Activated CD4-positive, alpha-beta memory T cell treated with anti-CD3 and anti-CD28 coated beads, Interleukin-2, amount 10 ng/mL, durations not matched to agents 7 days and 5 days (primary cell): Measurements from ENCODE around the gene GALNT2. TPM values are rescaled to one million over a fixed set of nuclear protein-coding genes. Genes with fewer than 3 reads are reported as not detected.

ENCODE experiments used
- CTCF ChIA-PET: fragments of 350-600 bp; sonication (Branson Sonifier 250); formaldehyde crosslinking; loops from one replicate; lab custom pipeline; 2021; ENCODE audit warnings: antibody characterized with exemption, inconsistent platforms; lab: Charles Lee
- POLR2A ChIA-PET: fragments of 350-600 bp; sonication (Branson Sonifier 250); formaldehyde crosslinking; loops from one replicate; lab custom pipeline; 2021; ENCODE audit warnings: antibody characterized with exemption; lab: Charles Lee
- DNase-seq: peaks from one replicate; pipeline ENCODE4 v3.0.0-alpha.2; 2020
- H3K27ac Mint-ChIP-seq: one replicate; pipeline ENCODE4 v1.8.0; 2021; ENCODE audit warnings: mild to moderate bottlenecking, mixed read lengths
- H3K27me3 Mint-ChIP-seq: one replicate; pipeline ENCODE4 v1.8.0; 2021; ENCODE audit warnings: mixed read lengths
- H3K36me3 Mint-ChIP-seq: one replicate; pipeline ENCODE4 v1.8.0; 2021; ENCODE audit warnings: low read depth, mixed read lengths
- H3K4me1 Mint-ChIP-seq: one replicate; pipeline ENCODE4 v1.8.0; 2021; ENCODE audit warnings: mixed read lengths
- H3K4me3 Mint-ChIP-seq: one replicate; pipeline ENCODE4 v1.8.0; 2021; ENCODE audit warnings: mild to moderate bottlenecking, mixed read lengths
- H3K9me3 Mint-ChIP-seq: one replicate; pipeline ENCODE4 v1.8.0; 2021; ENCODE audit warnings: mixed read lengths
- total RNA-seq, 2 experiments: library from RNA; stranded (reverse); gene quantifications; one replicate each; pipeline ENCODE4 v1.2.3, GENCODE V29; 2021

The GALNT2 gene
- total RNA-seq, 2 experiments from 2014 or later: 18.7 to 19.1 TPM

DNA sequence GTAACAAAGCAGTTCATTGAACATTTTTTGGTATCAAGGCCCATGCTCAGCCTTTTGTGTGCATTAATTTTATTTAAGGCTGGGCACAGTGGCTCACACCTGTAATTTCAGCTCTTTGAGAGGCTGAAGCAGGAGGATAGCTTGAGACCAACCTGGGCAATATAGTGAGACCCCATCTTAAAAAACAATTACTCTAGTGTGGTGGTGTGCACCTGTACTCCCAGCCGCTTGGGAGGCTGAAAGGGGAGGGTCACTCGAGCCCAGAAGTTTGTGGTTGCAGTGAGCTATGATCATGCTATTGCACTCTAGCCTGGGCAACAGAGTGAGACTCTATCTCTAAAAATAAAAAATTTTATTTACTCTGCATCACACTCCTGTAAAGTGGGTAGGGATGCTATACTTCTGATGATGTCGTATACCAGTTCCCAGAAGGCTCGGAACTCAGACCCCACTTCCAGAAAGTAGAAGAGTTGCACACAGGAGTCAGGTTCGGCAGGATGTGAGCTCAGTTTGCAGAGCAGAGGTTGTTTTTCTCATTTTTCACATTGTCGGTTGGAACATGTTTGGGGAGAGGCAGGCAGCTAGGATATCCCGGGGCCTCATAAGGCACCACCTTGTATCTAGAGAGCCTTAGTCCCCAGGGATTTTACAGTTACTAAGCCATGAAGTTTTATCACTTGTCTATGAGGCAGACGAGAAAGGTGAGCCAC is 144.6 kb downstream of the GALNT2 start:
- no peaks in the 10 kb centered on the region for H3K27me3 Mint-ChIP-seq
- H3K36me3 Mint-ChIP-seq: peaks cover 4% of the 10 kb centered on the region
- POLR2A ChIA-PET: no interaction called here
- no peak overlapping the region for H3K4me3 Mint-ChIP-seq
- CTCF ChIA-PET: no interaction called here
- no peaks in the 10 kb centered on the region for H3K9me3 Mint-ChIP-seq
- no peak for DNase-seq
- peak overlapping the region; percentile 77 for H3K27ac Mint-ChIP-seq
- peaks cover 63% of the 10 kb centered on the region for H3K4me1 Mint-ChIP-seq

DNA sequence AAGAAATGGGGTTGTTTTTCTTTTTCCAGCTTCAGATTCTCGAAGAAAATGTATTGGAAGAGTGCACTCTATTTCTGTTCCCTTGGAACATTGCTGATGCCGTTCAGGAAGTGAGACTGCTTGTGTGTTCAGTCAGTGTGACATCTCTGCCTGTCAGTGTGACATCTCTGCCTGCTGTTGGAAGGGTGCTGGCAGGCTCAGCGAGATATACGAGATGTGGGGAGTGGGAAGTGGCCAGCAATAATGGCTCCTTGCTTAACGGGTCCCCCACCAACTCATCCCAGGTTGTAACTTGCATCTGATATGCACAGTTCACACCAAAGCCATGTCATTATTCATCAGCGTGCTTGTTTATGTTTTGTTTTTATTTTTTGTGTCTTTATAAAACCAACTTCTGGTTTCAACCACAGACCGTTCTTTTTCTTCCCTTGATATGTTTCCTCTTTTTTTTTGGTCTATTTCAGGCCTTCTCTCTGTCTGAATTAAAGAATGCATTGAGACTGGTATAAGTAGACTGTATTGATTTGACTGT is 145.4 kb downstream of the GALNT2 start:
- peaks cover 4% of the 10 kb centered on the region for H3K36me3 Mint-ChIP-seq
- ChIA-PET POLR2A (no interaction called here), CTCF (no interaction called here)
- no peaks in the 10 kb centered on the region for H3K27me3 Mint-ChIP-seq
- peaks cover 63% of the 10 kb centered on the region for H3K4me1 Mint-ChIP-seq
- peak; percentile 20 for DNase-seq
- H3K4me3 Mint-ChIP-seq: peak overlapping the region; percentile 64
- H3K9me3 Mint-ChIP-seq: no peaks in the 10 kb centered on the region
- peak overlapping the region; percentile 77 for H3K27ac Mint-ChIP-seq

DNA sequence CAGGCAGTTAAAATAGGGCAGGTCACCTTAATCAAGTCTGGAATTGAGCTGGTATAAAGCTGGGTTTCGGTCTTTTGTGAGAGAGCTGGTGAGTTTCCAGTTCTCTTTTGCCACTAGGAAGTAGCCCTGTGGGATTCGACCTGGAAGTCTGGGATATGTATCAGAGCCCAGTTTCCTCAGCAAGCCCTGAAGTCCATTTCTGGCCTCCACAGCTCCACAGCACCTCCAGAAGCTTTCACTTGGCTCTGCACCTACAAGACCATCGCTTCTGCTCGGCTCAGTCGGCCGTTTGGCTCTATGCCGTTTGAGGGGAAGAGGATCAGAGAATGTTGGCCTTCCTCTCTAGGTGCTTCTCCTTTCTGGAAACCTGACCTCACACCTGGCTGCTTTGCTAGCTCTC is 148.0 kb downstream of the GALNT2 start:
- Mint-ChIP-seq H3K27ac (no peak overlapping the region), H3K36me3 (peaks cover 4% of the 10 kb centered on the region), H3K4me3 (no peak overlapping the region), H3K4me1 (peaks cover 42% of the 10 kb centered on the region), H3K27me3 (no peaks in the 10 kb centered on the region), H3K9me3 (no peaks in the 10 kb centered on the region)
- ChIA-PET POLR2A (no interaction called here), CTCF (no interaction called here)
- no peak for DNase-seq

DNA sequence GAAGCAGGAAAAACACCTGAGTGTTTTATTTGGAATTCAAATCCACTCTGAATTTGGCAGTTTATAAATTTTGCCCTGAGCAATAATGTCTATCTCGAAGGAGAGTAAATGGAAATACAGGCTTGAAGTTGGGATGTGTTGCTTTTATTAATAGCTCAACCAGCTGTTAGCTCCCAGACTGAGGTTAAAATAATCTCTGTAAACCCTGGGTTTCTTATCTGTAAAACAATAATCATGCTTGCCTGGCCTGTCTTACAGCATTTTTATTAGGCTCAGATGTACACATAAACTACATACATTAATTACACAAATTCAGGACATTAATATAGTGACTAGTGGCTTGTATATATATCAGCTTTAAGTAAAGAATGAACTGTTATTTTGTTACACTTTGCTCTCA is 148.5 kb downstream of the GALNT2 start:
- Mint-ChIP-seq H3K9me3 (no peaks in the 10 kb centered on the region), H3K4me1 (peaks cover 37% of the 10 kb centered on the region), H3K27me3 (no peaks in the 10 kb centered on the region), H3K4me3 (no peak overlapping the region), H3K36me3 (peaks cover 4% of the 10 kb centered on the region), H3K27ac (no peak overlapping the region)
- POLR2A ChIA-PET: no interaction called here
- CTCF ChIA-PET: no interaction called here
- DNase-seq: no peak

DNA sequence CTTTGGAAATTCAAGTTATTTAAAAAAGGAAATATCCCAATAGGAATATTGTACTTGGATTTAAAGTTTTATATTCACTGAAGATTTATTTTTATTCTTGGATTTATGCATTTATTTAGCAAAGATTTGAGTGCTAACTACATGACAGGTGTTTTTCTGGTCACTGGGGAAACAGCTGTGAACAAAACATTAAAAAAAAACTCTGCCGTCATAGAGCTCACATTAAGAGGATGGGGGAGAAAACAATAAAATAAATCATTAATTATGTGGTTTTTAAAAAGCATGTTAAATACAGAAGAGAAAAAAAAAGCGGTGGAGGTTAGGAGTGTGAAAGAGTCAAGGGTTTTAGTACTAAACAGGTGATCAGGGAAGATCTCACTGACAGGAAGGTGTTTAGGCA is 149.9 kb downstream of the GALNT2 start:
- DNase-seq: no peak
- Mint-ChIP-seq H3K36me3 (peaks cover 4% of the 10 kb centered on the region), H3K4me1 (peaks cover 25% of the 10 kb centered on the region), H3K27ac (no peak overlapping the region), H3K27me3 (no peaks in the 10 kb centered on the region), H3K4me3 (no peak overlapping the region), H3K9me3 (no peaks in the 10 kb centered on the region)
- CTCF ChIA-PET: interaction anchor here (0.7 kb wide), 1 partner anchor 9 kb away, joined by 3 read pairs; no protein-coding TSS in a partner anchor
- POLR2A ChIA-PET: no interaction called here

DNA sequence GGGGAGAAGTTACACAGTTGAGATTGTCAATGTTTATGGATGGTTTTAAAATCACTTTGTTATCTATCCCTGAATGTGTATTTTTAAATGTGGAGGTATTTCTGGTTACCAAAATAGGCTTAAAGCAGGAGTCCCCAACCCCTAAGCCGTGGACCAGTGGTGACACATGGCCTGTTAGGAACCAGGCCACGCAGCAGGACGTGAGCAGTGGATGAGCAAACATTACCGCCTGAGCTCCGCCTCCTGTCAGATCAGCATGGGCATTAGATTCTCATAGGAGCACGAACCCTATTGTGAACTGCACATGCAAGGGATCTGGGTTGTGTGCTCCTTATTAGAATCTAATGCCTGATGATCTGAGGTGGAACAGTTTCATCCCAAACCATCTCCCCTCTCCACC is 151.6 kb downstream of the GALNT2 start:
- CTCF ChIA-PET: no interaction called here

DNA sequence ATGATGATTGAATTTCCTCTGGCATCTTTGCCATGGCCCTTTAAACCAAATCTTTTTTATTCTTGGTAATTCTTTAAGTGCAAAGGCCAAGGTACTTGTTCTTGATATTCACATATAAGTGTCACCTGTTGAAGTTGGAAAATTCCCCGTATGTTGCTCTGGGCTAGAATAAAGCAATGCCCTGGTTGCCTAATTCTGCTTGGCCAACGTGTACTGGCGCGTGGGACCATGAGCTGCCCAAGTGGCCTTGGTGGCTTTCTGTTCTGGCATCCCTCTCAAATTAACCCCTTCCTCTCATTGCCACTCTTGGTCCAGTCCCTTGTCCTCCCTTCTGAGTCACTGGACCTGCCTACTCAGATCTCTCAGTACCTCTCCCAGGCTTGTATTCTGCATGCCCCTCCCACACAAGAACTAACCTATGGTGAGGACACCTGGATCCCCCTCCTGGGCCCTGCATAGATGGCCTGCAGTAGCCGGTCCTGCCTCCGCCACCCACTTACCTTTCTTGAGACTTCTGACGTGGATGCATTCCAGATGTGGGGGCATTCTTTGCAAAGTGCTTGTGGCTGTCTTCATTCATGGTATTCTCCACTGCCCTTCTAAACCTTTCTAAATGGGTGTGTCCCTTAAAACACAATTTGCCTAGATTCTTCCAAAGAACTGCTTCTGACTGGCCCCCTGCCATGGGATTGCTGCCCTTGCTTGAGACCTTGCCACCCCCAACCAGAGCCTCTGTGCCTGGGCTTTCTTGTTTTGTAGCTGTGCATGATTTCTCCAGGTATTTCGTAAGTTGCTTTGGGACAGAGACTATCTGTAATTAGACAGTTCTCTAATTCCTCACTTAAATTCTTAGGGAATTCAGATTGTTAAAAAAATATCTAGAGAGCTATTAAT is 152.4 kb downstream of the GALNT2 start:
- Mint-ChIP-seq H3K36me3 (peaks cover 3% of the 10 kb centered on the region), H3K9me3 (no peaks in the 10 kb centered on the region), H3K4me1 (peaks cover 4% of the 10 kb centered on the region), H3K27me3 (no peaks in the 10 kb centered on the region), H3K4me3 (no peak overlapping the region), H3K27ac (no peak overlapping the region)
- no peak for DNase-seq
- ChIA-PET CTCF (no interaction called here), POLR2A (no interaction called here)

More for the DNA sequence above, 151.6 kb downstream of the GALNT2 start:
- POLR2A ChIA-PET: no interaction called here
- Mint-ChIP-seq H3K27ac (no peak overlapping the region), H3K4me3 (no peak overlapping the region), H3K36me3 (peaks cover 4% of the 10 kb centered on the region), H3K27me3 (no peaks in the 10 kb centered on the region), H3K4me1 (peaks cover 7% of the 10 kb centered on the region), H3K9me3 (no peaks in the 10 kb centered on the region)
- no peak for DNase-seq

DNA sequence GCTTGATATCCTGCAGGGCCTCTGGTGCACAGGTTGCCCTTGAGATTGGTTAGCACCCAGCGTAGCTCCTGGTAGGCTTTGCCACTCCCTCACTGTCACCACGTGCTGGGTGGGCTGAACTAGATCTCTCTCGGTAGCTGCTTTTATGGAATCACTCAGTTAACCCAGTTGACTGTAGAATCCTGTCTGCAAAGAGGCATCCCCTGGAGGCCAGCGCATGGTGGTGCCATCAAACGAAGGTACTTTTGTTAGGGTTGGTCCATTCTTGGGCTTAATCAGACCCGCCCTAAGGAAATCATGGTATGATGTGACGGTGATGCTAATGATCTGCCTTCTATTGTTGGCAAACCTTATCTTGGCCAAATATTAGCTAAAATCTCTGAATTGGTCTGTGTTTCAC is 153.4 kb downstream of the GALNT2 start:
- no peak for DNase-seq
- Mint-ChIP-seq H3K27ac (no peak overlapping the region), H3K36me3 (no peaks in the 10 kb centered on the region), H3K9me3 (no peaks in the 10 kb centered on the region), H3K27me3 (no peaks in the 10 kb centered on the region), H3K4me1 (no peaks in the 10 kb centered on the region), H3K4me3 (no peak overlapping the region)
- ChIA-PET POLR2A (no interaction called here), CTCF (interaction anchor here (1.5 kb wide), 1 partner anchor 54 kb away, joined by 3 read pairs; no protein-coding TSS in a partner anchor)

DNA sequence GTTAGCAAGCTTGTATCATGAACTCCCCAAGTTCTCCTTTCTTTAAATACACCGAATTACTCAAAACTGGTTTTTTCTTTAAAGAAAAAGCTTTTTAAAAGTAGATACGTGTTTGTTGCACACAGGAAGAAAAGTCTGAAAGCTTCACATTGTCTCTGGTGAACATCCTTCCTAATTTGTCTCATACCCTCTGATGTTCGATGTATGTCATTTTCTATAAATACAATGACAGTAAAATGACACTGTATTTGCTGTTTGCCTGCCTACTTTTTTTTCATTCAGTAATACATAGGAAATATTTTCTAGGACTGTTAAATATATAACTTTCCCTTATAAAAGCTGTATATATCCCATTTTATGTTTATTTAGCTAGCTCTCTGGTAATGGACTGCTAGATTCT is 153.9 kb downstream of the GALNT2 start:
- CTCF ChIA-PET: interaction anchor here (1.5 kb wide), 1 partner anchor 54 kb away, joined by 3 read pairs; no protein-coding TSS in a partner anchor
- no peak for DNase-seq

DNA sequence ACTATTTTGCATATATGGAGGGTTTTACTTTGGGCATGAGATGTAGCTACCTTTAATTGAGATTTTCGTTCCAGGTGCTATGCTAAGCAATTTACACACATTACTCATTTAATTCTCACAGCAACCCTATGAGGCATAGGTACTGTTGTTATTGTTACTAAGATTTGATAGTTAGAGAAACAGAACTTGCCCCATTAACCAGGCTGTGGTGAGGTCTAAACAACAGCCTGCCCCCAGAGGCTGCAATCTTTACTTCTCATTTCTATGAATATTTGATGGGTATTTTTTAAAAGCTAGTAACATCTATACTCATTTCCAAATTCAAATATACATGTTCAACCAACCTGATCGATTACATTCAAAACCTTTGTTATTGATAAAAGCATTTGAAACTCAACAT is 155.6 kb downstream of the GALNT2 start:
- Mint-ChIP-seq H3K36me3 (no peaks in the 10 kb centered on the region), H3K4me3 (no peak overlapping the region), H3K27ac (no peak overlapping the region), H3K27me3 (no peaks in the 10 kb centered on the region), H3K9me3 (no peaks in the 10 kb centered on the region), H3K4me1 (no peaks in the 10 kb centered on the region)
- ChIA-PET CTCF (interaction anchor here (0.9 kb wide), 1 partner anchor 18 kb away, joined by 3 read pairs; no protein-coding TSS in a partner anchor), POLR2A (no interaction called here)
- DNase-seq: no peak

More for the DNA sequence above, 153.9 kb downstream of the GALNT2 start:
- H3K4me1 Mint-ChIP-seq: no peaks in the 10 kb centered on the region
- H3K9me3 Mint-ChIP-seq: no peaks in the 10 kb centered on the region
- no peaks in the 10 kb centered on the region for H3K27me3 Mint-ChIP-seq
- H3K4me3 Mint-ChIP-seq: no peak overlapping the region
- H3K36me3 Mint-ChIP-seq: no peaks in the 10 kb centered on the region
- H3K27ac Mint-ChIP-seq: no peak overlapping the region
- POLR2A ChIA-PET: interaction anchor here (1.1 to 1.3 kb wide), 2 partner anchors 11 to 34 kb away, joined by 3 to 4 read pairs; no protein-coding TSS in a partner anchor

DNA sequence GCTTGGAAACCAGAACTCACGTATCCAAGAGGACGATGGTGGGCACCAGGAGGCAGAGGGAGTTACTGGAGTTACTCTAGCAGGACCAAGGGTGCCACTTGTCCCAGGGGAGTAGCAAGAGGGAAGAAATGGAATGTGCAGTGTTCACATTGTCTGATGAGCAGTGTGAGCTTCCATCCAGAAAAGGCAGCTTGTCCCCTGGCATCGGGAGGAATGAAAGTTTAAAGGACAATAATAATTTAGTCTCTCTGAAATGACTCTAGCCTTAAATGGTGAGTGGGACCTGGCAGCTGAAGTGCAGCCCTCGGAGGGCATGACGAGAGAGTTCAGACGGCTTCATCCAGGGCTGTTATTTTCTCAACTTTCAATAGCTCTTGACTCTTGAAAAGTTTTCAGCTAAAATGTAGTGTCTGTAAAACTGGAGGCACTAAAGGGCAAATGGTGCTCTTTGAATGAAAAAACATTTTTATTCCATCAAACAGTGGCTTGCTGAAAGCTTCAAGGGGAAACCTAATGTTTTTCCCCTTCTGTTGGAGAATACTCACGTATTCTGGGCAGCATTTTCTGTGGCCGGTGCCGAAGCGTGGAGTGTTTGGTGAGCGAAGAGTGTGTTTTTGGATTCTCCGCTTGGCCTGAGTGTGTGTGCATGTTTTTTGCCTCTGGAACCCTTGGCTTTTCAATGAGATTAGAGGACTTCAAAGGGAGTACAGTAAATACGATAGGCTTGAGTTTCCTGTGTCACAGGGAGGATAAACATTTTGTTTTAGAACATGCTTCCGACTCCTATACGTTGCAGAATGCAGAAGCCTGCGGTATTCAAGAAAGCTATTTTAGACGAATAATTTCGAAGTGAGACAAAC is 157.3 kb downstream of the GALNT2 start:
- Mint-ChIP-seq H3K4me1 (no peaks in the 10 kb centered on the region), H3K36me3 (no peaks in the 10 kb centered on the region), H3K4me3 (no peak overlapping the region), H3K27ac (no peak overlapping the region), H3K9me3 (no peaks in the 10 kb centered on the region), H3K27me3 (no peaks in the 10 kb centered on the region)
- CTCF ChIA-PET: interaction anchor here (0.5 kb wide), 1 partner anchor 11 kb away, joined by 3 read pairs; no protein-coding TSS in a partner anchor
- no peak for DNase-seq
- POLR2A ChIA-PET: no interaction called here

DNA sequence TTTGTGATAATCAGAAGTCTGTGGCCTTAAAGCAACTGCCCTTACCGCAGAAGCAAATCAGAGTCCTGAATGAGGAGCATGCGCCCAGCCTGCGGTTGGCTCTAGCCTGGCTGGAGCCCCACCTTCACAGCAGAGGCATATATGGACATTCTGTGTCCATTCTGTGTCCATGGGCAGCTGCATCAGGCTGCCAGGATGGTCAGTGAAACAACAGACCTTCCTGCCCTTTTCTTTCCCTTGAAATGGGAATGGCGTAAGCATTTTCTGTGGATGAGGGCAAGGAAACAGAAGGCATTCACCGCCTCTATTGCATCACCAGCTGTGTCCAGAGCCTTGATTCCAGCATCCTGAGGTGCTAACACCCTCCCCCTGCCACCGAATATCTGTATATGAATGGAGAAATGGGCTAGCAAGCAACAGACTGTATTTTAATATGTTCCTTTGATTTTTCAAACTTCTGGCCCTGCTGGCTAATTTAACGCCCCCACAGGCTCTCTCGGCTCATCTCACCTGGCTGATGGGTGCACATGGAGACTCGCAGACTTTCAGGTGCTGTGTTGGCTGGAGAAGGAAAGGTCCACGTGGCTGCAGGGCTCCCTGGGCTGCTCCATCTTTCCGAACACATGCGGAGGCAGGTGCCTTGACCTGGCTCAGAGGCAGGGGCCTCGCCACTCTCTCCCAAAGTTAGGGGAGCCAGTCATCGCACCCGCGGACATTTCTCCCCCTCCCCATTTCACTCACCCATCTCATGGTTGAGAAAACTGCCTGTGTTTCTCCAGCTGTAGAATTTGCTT is 159.2 kb downstream of the GALNT2 start:
- Mint-ChIP-seq H3K27me3 (no peaks in the 10 kb centered on the region), H3K4me3 (no peak overlapping the region), H3K4me1 (peaks cover 4% of the 10 kb centered on the region), H3K36me3 (no peaks in the 10 kb centered on the region), H3K9me3 (no peaks in the 10 kb centered on the region), H3K27ac (no peak overlapping the region)
- ChIA-PET POLR2A (no interaction called here), CTCF (interaction anchor here (1.6 kb wide), 1 partner anchor 9 kb away, joined by 3 read pairs; no protein-coding TSS in a partner anchor)
- DNase-seq: no peak
